Activated T-cell treated with anti-CD3 and anti-CD28 coated beads, Interleukin-2, amount 50 U/mL, for 72 hours (primary cell): Measurements from ENCODE around the gene NR1I3. TPM values are rescaled to one million over a fixed set of nuclear protein-coding genes. Genes with fewer than 3 reads are reported as not detected.
A peak's percentile ranks its signal among the peaks of the same experiment; 100 is the strongest.
"Not testable (repeated sequence)": the region's sequence is repeated elsewhere in the genome, so short reads cannot be mapped to it uniquely, and the experiment has no call there.

Source experiments
- ATAC-seq, 2 donors: fragments of 150-1000 bp; cut with Tn5 transposase; replicated peaks in 1 of 2; 2 replicates each; pipeline ENCODE4 v1.10.0; 2021; ENCODE audit warnings: moderate library complexity in 2 of 2, mild to moderate bottlenecking in 1 of 2
- DNase-seq, 2 donors: peaks; one replicate each; pipeline ENCODE4 v3.0.0; 2021 to 2022; ENCODE audit warnings: mixed read lengths in 1 of 2
- H3K27ac Mint-ChIP-seq: one replicate; pipeline ENCODE4 v1.8.0; 2022; ENCODE audit warnings: mild to moderate bottlenecking, moderate library complexity, mixed read lengths
- H3K27me3 Mint-ChIP-seq: one replicate; pipeline ENCODE4 v1.8.0; 2022; ENCODE audit warnings: low read depth, mixed read lengths
- H3K36me3 Mint-ChIP-seq, 2 donors: one replicate each; pipeline ENCODE4 v1.8.0; 2022; ENCODE audit warnings: mixed read lengths in 2 of 2, mild to moderate bottlenecking in 1 of 2; ENCODE audit not compliant: insufficient read depth in 2 of 2
- H3K4me1 Mint-ChIP-seq: one replicate; pipeline ENCODE4 v1.8.0; 2022; ENCODE audit warnings: low read depth, mixed read lengths
- H3K4me3 Mint-ChIP-seq, 2 donors: one replicate each; pipeline ENCODE4 v1.8.0; 2022; ENCODE audit warnings: mild to moderate bottlenecking in 2 of 2, mixed read lengths in 2 of 2, moderate library complexity in 2 of 2
- H3K9me3 Mint-ChIP-seq, 2 donors: one replicate each; pipeline ENCODE4 v1.8.0; 2022; ENCODE audit warnings: mixed read lengths in 2 of 2
- total RNA-seq, 2 donors: library from RNA; stranded (reverse); gene quantifications; one replicate each; pipeline ENCODE4 v1.2.3, GENCODE V29; 2022

NR1I3 gene
- total RNA-seq, 2 donors from 2014 or later: not detected

DNA sequence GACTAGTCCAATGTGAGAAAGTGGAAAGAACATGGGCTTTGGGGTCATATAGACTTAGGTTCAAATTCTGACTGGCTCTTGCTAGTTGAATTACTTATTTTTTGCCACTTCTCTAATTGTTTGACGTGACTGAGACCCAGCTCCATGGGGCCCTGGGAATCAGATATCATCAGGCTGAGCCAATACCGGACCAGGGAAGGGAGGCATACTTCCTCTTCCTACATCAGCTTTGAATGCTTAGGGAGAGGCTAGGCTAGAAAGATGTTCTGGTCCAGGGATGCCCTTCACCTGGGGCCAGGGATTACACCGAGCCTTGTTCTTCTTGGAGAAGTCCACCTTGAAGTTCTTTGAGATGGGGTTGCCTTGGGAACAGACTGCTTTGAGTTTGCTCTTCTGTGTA, 3.7 kb upstream of the NR1I3 start:
- no peak overlapping the region for H3K4me3 Mint-ChIP-seq
- peaks cover 21% of the 10 kb centered on the region for H3K27me3 Mint-ChIP-seq
- H3K36me3 Mint-ChIP-seq: no peaks in the 10 kb centered on the region
- H3K4me1 Mint-ChIP-seq: no peaks in the 10 kb centered on the region
- DNase-seq (no peak), ATAC-seq (no peak)
- no peak overlapping the region for H3K27ac Mint-ChIP-seq
- H3K9me3 Mint-ChIP-seq: no peaks in the 10 kb centered on the region

- peaks cover 12% of the 10 kb centered on the region for H3K27me3 Mint-ChIP-seq
- H3K27ac Mint-ChIP-seq: no peak overlapping the region
- ATAC-seq (no peak), DNase-seq (no peak)
- no peaks in the 10 kb centered on the region for H3K9me3 Mint-ChIP-seq
- no peak overlapping the region for H3K4me3 Mint-ChIP-seq
- no peaks in the 10 kb centered on the region for H3K4me1 Mint-ChIP-seq
- no peaks in the 10 kb centered on the region for H3K36me3 Mint-ChIP-seq
These were observed 1.8 kb downstream of the NR1I3 start for GRCh38 chr1:161235957-161236775.

GRCh38 chr1:161233102-161233501, 4.9 kb downstream of the NR1I3 start:
- ATAC-seq: no peak

GRCh38 chr1:161230762-161231161, 7.2 kb downstream of the NR1I3 start:
- ATAC-seq (no peak), DNase-seq (no peak)
- H3K27me3 Mint-ChIP-seq: no peaks in the 10 kb centered on the region
- H3K9me3 Mint-ChIP-seq: no peaks in the 10 kb centered on the region
- no peak overlapping the region for H3K4me3 Mint-ChIP-seq
- peaks cover 1% of the 10 kb centered on the region in 2 donors for H3K36me3 Mint-ChIP-seq
- H3K27ac Mint-ChIP-seq: no peak overlapping the region
- peaks cover 30% of the 10 kb centered on the region for H3K4me1 Mint-ChIP-seq

More at GRCh38 chr1:161233102-161233501, 4.9 kb downstream of the NR1I3 start:
- H3K4me3 Mint-ChIP-seq: no peak overlapping the region
- peaks cover 8% of the 10 kb centered on the region for H3K4me1 Mint-ChIP-seq
- no peak overlapping the region for H3K27ac Mint-ChIP-seq
- no peaks in the 10 kb centered on the region for H3K27me3 Mint-ChIP-seq
- H3K36me3 Mint-ChIP-seq: no peaks in the 10 kb centered on the region
- H3K9me3 Mint-ChIP-seq: no peaks in the 10 kb centered on the region
- DNase-seq: no peak

DNA sequence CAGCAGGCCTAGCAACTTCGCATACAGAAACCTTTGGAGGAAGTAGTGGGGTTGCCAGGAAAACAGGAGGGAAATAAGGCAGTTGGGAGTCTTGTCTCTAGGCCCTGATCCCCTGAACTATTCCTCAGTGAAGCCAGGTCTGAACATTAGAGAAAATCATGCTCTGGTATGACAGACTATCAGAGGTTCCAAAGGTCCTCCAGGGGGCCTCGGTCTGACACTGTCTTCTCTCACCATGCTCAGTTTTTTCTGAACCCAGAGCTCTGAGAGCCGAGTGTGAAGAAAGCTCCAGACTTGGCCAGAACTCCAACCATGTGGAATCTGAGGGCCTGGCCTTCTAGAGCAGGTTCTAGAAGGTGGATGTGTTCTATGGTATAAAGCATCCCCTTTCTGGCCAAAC, 8.1 kb downstream of the NR1I3 start:
- no peak overlapping the region for H3K27ac Mint-ChIP-seq
- H3K27me3 Mint-ChIP-seq: no peaks in the 10 kb centered on the region
- H3K36me3 Mint-ChIP-seq: peaks cover 1% of the 10 kb centered on the region in 2 donors
- no peak overlapping the region for H3K4me3 Mint-ChIP-seq
- no peak for DNase-seq
- no peak for ATAC-seq
- no peaks in the 10 kb centered on the region for H3K9me3 Mint-ChIP-seq
- H3K4me1 Mint-ChIP-seq: peaks cover 34% of the 10 kb centered on the region

DNA sequence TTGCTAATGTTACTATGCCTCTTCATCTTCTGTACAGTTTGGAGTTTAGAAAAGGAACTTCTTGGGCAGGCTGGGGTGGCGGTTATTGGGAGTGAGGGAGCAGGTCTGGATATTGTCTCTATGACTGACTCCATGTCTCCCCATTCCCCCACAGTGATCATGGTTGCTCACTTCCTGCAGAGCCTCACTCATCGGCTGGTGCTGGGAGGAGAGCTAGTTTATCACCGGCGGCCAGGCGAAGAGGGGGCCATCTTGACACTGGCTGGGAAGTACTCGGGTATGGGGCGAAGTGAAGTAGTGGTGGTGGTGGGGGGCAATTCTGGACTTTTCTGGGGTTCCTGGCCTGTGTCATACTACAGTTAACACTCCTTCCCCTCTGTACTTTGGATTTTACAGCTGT, 10.0 kb downstream of the NR1I3 start:
- Mint-ChIP-seq H3K9me3 (no peaks in the 10 kb centered on the region), H3K27ac (peak overlapping the region; percentile 58), H3K4me3 (peak overlapping the region; percentile 94 to 100), H3K36me3 (peaks cover 1% of the 10 kb centered on the region in 2 donors), H3K4me1 (peaks cover 34% of the 10 kb centered on the region), H3K27me3 (no peaks in the 10 kb centered on the region)
- no peak for ATAC-seq
- no peak for DNase-seq

- Mint-ChIP-seq H3K4me3 (peak overlapping the region; percentile 94 to 100), H3K27ac (peak overlapping the region; percentile 58), H3K4me1 (peaks cover 34% of the 10 kb centered on the region), H3K9me3 (no peaks in the 10 kb centered on the region), H3K27me3 (no peaks in the 10 kb centered on the region), H3K36me3 (peaks cover 1% of the 10 kb centered on the region in 2 donors)
- DNase-seq (peak; percentile 87 to 90), ATAC-seq (peak; percentile 39 to 52)
These were observed 10.7 kb downstream of the NR1I3 start for GRCh38 chr1:161227196-161227871.

- ATAC-seq (no peak), DNase-seq (no peak)
- H3K4me3 Mint-ChIP-seq: peak overlapping the region; percentile 94 to 100
- peaks cover 1% of the 10 kb centered on the region in 2 donors for H3K36me3 Mint-ChIP-seq
- H3K4me1 Mint-ChIP-seq: peaks cover 34% of the 10 kb centered on the region
- no peaks in the 10 kb centered on the region for H3K27me3 Mint-ChIP-seq
- no peaks in the 10 kb centered on the region for H3K9me3 Mint-ChIP-seq
- H3K27ac Mint-ChIP-seq: no peak overlapping the region
These were observed 11.2 kb downstream of the NR1I3 start for GRCh38 chr1:161226759-161227158.

DNA sequence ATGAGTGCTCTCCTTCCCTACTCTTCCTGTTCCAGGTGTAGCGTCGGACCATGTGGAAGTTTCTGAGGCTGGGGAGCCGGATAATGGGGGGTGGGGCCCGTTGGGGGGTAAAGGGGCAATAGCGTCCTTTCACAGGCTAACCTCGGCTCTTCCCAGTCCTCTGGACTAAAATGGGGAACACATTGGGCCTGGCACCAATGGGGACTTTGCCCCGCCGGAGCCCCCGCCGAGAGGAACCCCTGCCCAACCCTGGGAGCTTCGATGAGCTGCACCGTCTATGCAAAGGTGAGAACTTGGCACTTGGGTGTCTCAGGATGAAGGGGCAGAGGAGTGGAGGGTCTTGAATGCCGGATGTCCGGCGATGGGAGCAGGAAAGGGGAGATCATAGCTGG, 11.7 kb downstream of the NR1I3 start:
- Mint-ChIP-seq H3K27me3 (no peaks in the 10 kb centered on the region), H3K4me1 (peaks cover 34% of the 10 kb centered on the region), H3K9me3 (no peaks in the 10 kb centered on the region), H3K27ac (peak overlapping the region; percentile 92), H3K36me3 (peaks cover 1% of the 10 kb centered on the region in 2 donors), H3K4me3 (peak overlapping the region; percentile 94 to 100)
- ATAC-seq (no peak), DNase-seq (no peak)

DNA sequence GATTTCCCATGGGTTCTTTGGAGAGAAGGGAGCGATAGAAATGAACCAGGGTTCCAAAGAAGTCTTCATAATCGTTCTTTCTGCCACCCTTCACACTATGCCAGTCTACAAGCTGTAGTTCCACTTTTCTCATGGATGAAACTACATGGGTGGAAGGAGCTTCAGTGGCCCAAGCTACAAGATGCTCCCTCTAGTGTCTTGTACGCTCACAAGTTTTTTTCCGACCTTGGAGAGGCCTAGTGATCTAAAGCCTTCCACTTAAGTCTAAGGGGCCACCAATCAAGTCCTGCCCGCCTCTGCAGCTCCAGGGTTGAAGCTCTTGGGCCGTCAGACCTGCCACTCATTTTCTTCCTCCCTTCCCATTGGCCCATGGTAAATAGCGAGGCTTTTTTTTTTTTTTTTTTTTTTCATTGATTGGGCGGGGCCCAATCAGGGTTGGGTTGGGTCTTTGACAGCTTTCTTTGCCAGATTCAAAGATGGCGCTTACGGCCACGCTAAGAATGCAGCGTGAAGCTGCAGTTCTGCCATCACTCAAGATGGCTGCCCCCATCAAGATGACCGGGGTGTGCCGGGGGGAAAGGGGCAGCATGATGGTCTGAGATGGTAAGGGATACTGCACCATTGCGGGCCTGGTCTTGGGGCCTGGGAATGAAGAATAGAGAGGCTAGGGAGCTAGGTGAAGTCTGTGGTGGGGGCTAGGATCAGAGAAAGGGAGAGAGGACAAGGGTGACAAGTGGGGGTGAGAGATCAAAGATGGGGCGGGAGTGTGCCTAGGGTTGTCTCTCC, 12.3 kb downstream of the NR1I3 start, which contains the start of gene TOMM40L:
Gene TOMM40L, plus strand, starts transcription at position 527 of the 786 bp plus-strand sequence. CDS start 430 bp downstream, outside the sequence.
- Mint-ChIP-seq H3K27me3 (no peaks in the 10 kb centered on the region), H3K9me3 (no peaks in the 10 kb centered on the region), H3K4me3 (peak within 1 kb of the TSS; percentile 94 to 100), H3K4me1 (peaks cover 31% of the 10 kb centered on the region), H3K27ac (peak within 1 kb of the TSS; percentile 92), H3K36me3 (peaks cover 1% of the 10 kb centered on the region in 2 donors)
- DNase-seq: peak; percentile 88 to 93
- peak; percentile 98 for ATAC-seq

GRCh38 chr1:161225178-161225533, 12.8 kb downstream of the NR1I3 start:
- ATAC-seq (peak; percentile 10 to 16), DNase-seq (no peak)
- H3K36me3 Mint-ChIP-seq: peaks cover 1% of the 10 kb centered on the region in 2 donors
- H3K27ac Mint-ChIP-seq: peak overlapping the region; percentile 25
- no peaks in the 10 kb centered on the region for H3K9me3 Mint-ChIP-seq
- H3K27me3 Mint-ChIP-seq: no peaks in the 10 kb centered on the region
- H3K4me3 Mint-ChIP-seq: peak overlapping the region in 1 of 2 donors; percentile 17
- H3K4me1 Mint-ChIP-seq: peaks cover 31% of the 10 kb centered on the region

DNA sequence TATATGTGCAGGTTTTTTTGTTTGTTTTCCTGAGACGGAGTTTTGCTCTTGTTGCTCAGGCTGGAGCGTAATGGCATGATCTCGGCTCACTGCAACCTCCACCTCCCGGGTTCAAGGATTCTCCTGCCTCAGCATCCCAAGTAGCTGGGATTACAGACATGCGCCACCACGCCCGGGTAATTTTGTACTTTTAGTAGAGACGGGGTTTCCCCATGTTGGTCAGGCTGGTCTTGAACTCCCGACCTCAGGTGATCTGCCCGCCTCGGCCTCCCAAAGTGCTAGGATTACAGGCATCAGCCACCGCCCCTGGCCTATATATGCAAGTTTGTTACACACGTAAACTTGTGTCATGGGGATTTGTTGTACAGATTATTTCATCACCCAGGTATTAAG, 13.3 kb downstream of the NR1I3 start:
- H3K27me3 Mint-ChIP-seq, H3K4me3 Mint-ChIP-seq, H3K9me3 Mint-ChIP-seq, H3K36me3 Mint-ChIP-seq, H3K27ac Mint-ChIP-seq, ATAC-seq, DNase-seq: not testable (repeated sequence)
- H3K4me1 Mint-ChIP-seq: peaks cover 35% of the 10 kb centered on the region
